Colonic mucosa (tissue), 4 donors: Measurements from ENCODE around the gene CERT1. TPM values are rescaled to one million over a fixed set of nuclear protein-coding genes. Genes with fewer than 3 reads are reported as not detected.

Experiments used
- DNase-seq: peaks from one replicate; pipeline ENCODE4 v3.0.0-alpha.2; 2020
- H3K27ac ChIP-seq: fragments of 200-600 bp; one replicate; pipeline ENCODE4 v1.8.0; 2021
- H3K27me3 ChIP-seq: fragments of 200-600 bp; one replicate; pipeline ENCODE4 v1.8.0; 2021
- H3K36me3 ChIP-seq: fragments of 200-600 bp; one replicate; pipeline ENCODE4 v1.8.0; 2021
- H3K4me1 ChIP-seq: fragments of 200-600 bp; one replicate; pipeline ENCODE4 v1.8.0; 2021; ENCODE audit warnings: mild to moderate bottlenecking
- H3K4me3 ChIP-seq: fragments of 200-600 bp; one replicate; pipeline ENCODE4 v1.8.0; 2021
- H3K9ac ChIP-seq, 2 donors: one replicate each; pipeline ENCODE4 v1.7.0; 2013; ENCODE audit warnings: control low read depth in 2 of 2, low read depth in 2 of 2, low read length in 2 of 2
- H3K9me3 ChIP-seq: fragments of 200-600 bp; one replicate; pipeline ENCODE4 v1.8.0; 2021
- CTCF ChIP-seq: fragments of 200-600 bp; IDR thresholded peaks from one replicate; pipeline ENCODE4 v1.8.0; 2022; ENCODE audit warnings: antibody characterized with exemption, mild to moderate bottlenecking
- intact Hi-C: fragments of 100-400 bp; cut with DNase I; formaldehyde crosslinking; loops from one replicate; pipeline ENCODE4 v1.14.1; 2022
- total RNA-seq, 2 donors: library from RNA; stranded (reverse); fragmentation: NEBNext Ultra II Directional in 1 of 2; extraction: Animal tissue kit (Norgen Biotek cat#: 25700) in 1 of 2; gene quantifications; one replicate each; pipeline ENCODE4 v1.2.1, GENCODE V29; 2021
- donor health status: healthy.
- donor health status: DM: no; HTN: no; CAD: no.
- donor health status: DM: no; HTN: no; CAD: no.

The CERT1 gene
- total RNA-seq, 2 donors from 2014 or later: 34.0 to 44.5 TPM

- DNase-seq: no peak
- Histone ChIP-seq H3K27me3 (no peaks in the 10 kb centered on the region), H3K9me3 (no peaks in the 10 kb centered on the region), H3K4me3 (no peak overlapping the region), H3K27ac (no peak overlapping the region), H3K4me1 (no peaks in the 10 kb centered on the region), H3K36me3 (no peaks in the 10 kb centered on the region), H3K9ac (no peak overlapping the region)
- TF ChIP-seq CTCF: no peak
- intact Hi-C loops: no loop called here
Measured at GRCh38 chr5:75484605-75485004, 26.8 kb downstream of the CERT1 start.

- TF ChIP-seq CTCF: no peak
- no peak overlapping the region for H3K9ac ChIP-seq
- H3K36me3 ChIP-seq: no peaks in the 10 kb centered on the region
- no peaks in the 10 kb centered on the region for H3K4me1 ChIP-seq
- no peak for DNase-seq
- intact Hi-C loops: no loop called here
- no peak overlapping the region for H3K27ac ChIP-seq
- H3K27me3 ChIP-seq: no peaks in the 10 kb centered on the region
- H3K9me3 ChIP-seq: no peaks in the 10 kb centered on the region
- H3K4me3 ChIP-seq: no peak overlapping the region
Measured at GRCh38 chr5:75482482-75482881, 28.9 kb downstream of the CERT1 start.

- no peak overlapping the region for H3K4me3 ChIP-seq
- no peak overlapping the region for H3K27ac ChIP-seq
- H3K36me3 ChIP-seq: no peaks in the 10 kb centered on the region
- no peak overlapping the region for H3K9ac ChIP-seq
- H3K27me3 ChIP-seq: no peaks in the 10 kb centered on the region
- TF ChIP-seq CTCF: no peak
- no peak for DNase-seq
- intact Hi-C loops: no loop called here
- H3K4me1 ChIP-seq: no peaks in the 10 kb centered on the region
- no peaks in the 10 kb centered on the region for H3K9me3 ChIP-seq
Measured at GRCh38 chr5:75481024-75481423, 30.4 kb downstream of the CERT1 start.

GRCh38 chr5:75475364-75475763 is 36.1 kb downstream of the CERT1 start:
- H3K27me3 ChIP-seq: no peaks in the 10 kb centered on the region
- no peaks in the 10 kb centered on the region for H3K4me1 ChIP-seq
- H3K27ac ChIP-seq: no peak overlapping the region
- no peak overlapping the region for H3K9ac ChIP-seq
- intact Hi-C loops: no loop called here
- no peaks in the 10 kb centered on the region for H3K36me3 ChIP-seq
- H3K9me3 ChIP-seq: no peaks in the 10 kb centered on the region
- H3K4me3 ChIP-seq: no peak overlapping the region
- TF ChIP-seq CTCF: no peak
- DNase-seq: no peak

- Histone ChIP-seq H3K9ac (no peak overlapping the region), H3K4me3 (no peak overlapping the region), H3K4me1 (no peaks in the 10 kb centered on the region), H3K9me3 (no peaks in the 10 kb centered on the region), H3K27me3 (no peaks in the 10 kb centered on the region), H3K27ac (no peak overlapping the region), H3K36me3 (no peaks in the 10 kb centered on the region)
- no peak for DNase-seq
- TF ChIP-seq CTCF: no peak
- intact Hi-C loops: no loop called here
Measured at GRCh38 chr5:75473463-75473862, 38.0 kb downstream of the CERT1 start.

- no peaks in the 10 kb centered on the region for H3K9me3 ChIP-seq
- H3K4me1 ChIP-seq: no peaks in the 10 kb centered on the region
- H3K27me3 ChIP-seq: no peaks in the 10 kb centered on the region
- H3K36me3 ChIP-seq: no peaks in the 10 kb centered on the region
- H3K4me3 ChIP-seq: no peak overlapping the region
- no peak overlapping the region for H3K9ac ChIP-seq
- TF ChIP-seq CTCF: no peak
- intact Hi-C loops: no loop called here
- H3K27ac ChIP-seq: no peak overlapping the region
- no peak for DNase-seq
Measured at GRCh38 chr5:75472973-75473372, 38.5 kb downstream of the CERT1 start.
